ENCODE measurements around the gene SYT9. TPM values are rescaled to one million over a fixed set of nuclear protein-coding genes. Genes with fewer than 3 reads are reported as not detected.

Gene SYT9
- polyA plus RNA-seq, 1 donor: 5.0 TPM

DNA sequence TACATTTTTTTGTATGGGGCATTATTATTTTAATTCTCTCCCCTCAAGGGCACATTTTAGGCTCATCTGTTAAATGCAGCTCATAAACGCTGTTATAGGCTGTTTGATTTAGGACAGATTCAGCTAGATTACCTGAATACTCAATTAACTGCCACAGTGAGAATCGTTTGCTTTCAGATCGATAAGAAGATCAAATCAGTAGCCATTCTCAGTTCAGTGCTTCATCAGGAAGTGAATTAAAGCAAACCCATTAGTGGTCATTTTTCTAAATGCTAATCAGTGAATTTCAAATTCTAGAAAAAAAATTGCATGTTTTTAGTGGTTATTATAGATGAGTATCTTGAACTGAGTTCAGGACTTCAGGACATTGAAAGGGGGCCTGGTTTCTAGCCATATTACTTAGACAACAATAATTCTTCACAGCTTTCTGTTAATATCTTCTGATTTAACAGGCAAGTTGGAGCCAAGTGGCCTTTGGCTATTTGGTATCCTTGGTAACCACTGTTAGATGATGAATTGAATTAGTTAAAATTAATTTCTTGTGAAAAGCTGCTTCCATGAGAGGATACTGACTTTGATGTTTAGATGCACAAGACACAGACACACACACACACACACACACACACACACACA is 18.6 kb downstream of the SYT9 start:
- no peak for DNase-seq

DNA sequence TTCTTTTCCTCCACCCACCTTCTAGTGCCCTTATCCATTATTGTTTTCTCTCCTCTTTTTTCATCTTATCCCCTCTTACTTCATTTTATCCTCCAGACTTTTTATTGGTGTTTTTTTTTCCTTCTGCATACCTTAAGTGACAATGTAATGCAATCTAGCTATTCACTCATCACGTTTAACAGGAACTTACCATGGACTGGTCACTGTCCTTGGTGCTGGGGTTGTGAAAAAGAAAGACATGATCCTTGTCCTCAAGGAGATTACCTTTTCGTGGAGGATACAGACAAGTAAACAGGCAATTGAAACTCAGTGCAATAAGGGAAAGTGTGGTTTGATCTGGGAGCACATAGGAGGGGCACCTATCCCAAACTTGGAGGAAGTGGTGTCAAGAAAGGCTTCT is 20.7 kb downstream of the SYT9 start:
- no peak for DNase-seq

- no peak for DNase-seq
Observed at GRCh38 chr11:7275133-7275532, 23.4 kb downstream of the SYT9 start.

- DNase-seq: peak; percentile 18
Observed at GRCh38 chr11:7278314-7278917, 26.7 kb downstream of the SYT9 start.

GRCh38 chr11:7279676-7280075 is 28.0 kb downstream of the SYT9 start:
- DNase-seq: no peak

DNA sequence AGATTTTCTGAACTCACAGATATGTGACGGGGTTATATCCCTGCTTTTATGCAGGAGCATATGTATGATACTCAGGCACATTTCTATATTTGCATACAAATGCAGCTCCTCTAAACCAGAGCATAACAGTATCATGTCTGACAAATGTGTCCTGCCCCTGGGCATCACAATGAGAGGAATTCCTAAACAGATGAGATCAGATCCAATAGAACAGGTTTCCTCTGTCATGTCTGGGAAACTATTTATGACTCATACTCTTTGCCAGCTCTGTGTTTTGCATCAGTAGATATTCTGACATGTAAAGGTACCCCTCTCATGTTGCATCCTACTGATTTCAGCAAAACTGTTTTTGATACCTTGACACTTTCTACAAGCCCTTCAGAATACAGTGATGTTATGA is 29.4 kb downstream of the SYT9 start:
- DNase-seq: no peak

GRCh38 chr11:7281809-7282208 is 30.1 kb downstream of the SYT9 start:
- no peak for DNase-seq

DNA sequence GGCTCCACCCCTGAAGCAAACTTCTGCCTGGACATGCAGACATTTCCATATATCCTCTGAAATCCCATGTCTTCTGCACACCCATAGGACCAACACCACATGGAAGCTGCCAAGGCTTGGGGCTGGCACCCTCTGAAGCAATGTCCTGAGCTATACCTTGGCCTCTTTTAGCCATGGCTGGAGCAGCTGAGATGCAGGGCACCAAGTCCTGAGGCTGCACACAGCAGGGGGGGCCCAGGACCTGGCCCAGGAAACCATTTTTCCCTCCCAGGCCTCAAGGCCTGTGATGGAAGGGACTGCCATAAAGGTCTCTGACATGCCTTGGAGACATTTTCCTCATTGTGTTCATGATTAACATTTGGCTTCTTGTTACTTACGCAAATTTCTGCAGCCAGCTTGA is 34.5 kb downstream of the SYT9 start:
- no peak for DNase-seq

GRCh38 chr11:7291100-7291829 is 39.6 kb downstream of the SYT9 start:
- no peak for DNase-seq

- DNase-seq: no peak
Observed at GRCh38 chr11:7292922-7293321, 41.2 kb downstream of the SYT9 start.

- no peak for DNase-seq
Observed at GRCh38 chr11:7299393-7299792, 47.7 kb downstream of the SYT9 start.

DNA sequence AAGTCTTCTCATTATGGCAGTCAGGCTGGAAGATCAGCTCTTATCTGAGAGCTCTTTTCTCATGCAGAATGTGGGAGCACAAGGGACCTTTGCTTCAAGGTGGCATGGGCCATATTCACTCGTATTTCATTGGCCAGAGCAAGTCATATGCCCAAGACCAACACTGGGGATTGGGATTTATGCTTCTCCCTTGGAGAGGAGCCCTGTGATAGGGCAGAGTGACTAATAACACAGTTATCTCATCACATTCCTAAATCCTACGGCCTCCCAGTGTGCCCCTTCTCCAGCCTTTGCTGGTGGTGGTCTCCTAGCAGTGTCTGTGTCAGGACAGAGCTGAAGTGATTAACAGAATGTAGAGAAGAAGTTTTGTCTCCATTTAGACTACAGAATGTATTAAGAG is 48.6 kb downstream of the SYT9 start:
- DNase-seq: no peak

DNA sequence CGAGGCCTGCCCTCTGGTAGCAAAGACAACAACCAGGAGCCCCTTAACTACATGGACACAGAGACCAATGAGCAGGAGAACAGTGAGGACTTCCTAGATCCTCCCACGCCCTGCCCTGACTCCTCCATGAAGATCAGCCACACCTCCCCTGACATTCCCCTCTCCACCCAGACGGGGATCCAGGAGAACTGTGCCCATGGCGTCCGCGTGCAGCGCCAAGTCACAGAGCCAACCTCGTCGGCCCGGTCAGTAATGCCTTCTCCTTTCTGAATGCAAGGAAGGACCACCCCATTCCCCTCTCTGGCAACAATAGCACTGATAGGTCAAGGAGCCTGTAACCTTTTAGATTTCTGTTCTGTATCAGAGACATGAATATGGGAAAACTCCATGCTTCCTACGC is 51.4 kb downstream of the SYT9 start:
- DNase-seq: no peak

GRCh38 chr11:7306900-7307299 is 55.2 kb downstream of the SYT9 start:
- no peak for DNase-seq

DNA sequence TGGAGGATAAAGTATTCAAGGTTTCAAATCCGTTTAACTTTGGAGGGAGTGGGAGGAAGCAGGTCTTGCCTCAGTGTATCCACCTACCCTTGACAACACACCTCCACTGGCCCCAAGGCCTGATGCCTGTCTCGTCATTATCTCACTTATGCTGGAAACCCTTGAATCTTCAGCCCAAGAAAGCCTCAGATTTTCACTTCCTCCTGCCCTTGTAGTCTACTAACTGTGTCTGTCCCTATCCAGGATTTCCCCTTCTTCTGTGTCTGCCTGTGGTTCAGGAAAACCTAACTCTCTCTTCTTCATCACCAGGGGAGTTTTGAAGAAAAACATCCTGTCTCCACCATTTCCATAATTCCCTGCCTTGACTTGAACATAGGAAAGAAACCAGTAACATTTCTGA is 56.1 kb downstream of the SYT9 start:
- DNase-seq: no peak

DNA sequence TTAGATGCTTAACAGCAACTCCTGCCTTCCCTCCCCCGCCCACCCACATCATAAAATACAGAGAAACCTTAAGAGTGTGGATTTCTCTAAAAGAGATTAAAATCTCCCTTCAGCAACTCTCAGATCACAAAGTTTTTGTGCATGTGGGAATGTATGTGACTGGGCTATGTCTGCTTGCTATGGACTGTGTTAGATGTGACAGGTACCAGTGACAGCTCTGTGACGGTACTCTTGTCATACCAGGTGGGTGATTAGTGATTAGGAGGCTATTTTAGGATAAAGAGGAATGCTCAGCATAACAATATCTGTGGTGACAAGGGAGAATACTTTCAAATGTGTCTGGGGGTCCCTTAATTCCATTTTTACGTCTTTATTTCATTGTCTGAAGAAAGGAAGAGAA is 60.2 kb downstream of the SYT9 start:
- DNase-seq: no peak

DNA sequence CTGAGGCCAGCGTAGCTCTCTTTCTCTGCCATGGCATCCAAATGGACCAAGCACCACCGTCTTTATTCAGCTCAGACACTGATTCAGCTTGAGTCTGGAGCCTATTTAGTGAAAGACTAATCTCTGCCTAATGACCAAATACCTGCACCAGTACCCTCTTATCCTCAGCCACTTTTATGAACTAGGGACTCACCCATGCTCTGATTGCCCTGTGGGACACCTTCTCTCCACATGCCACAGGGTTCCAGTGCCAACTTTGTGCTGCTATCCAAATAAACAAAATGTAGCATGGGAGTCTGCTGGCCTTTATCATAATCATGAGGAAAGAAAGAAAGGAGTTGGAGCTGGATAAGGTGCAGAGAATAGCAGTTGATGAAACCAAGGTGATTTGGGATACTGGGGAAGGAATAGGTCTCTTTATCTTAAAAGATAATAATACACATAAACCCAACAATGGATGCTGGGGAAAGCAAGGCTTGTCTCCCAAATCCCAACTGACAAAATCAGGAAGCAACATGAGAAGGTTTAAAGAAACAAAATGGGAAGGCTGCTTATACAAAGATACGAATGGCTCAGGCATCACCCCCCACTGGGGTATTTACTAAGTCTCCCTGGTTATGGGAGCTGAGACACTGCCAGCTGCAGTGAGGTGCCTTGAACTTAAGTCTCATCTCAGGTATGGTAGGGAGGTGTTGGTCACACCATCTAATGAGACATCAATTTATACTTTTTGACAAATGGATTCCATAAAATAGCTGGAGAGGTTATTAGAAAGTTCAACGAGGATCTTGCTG is 63.3 kb downstream of the SYT9 start:
- DNase-seq: no peak

- DNase-seq: no peak
Observed at GRCh38 chr11:7319501-7319900, 67.8 kb downstream of the SYT9 start.

DNA sequence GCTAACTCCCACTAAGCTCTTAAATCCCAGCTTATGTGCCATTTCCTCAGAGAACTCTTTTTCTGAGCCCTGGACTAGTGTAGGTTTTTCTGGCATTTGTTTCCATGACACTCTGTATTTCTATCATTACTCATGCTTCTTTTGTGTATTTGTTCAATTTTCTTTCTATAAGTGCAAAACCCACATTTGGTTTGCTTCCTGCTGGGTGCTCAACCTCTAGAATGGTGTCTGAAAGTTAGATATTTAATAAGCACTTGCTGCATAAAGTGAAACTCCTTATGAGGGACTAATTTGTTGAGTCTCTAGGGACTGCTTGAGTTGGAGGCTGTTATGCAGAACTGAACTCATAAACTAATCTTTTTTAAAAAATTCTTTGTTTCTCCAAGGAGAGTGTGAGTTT is 68.6 kb downstream of the SYT9 start:
- DNase-seq: no peak

GRCh38 chr11:7321473-7322450 is 70.1 kb downstream of the SYT9 start:
- no peak for DNase-seq

DNA sequence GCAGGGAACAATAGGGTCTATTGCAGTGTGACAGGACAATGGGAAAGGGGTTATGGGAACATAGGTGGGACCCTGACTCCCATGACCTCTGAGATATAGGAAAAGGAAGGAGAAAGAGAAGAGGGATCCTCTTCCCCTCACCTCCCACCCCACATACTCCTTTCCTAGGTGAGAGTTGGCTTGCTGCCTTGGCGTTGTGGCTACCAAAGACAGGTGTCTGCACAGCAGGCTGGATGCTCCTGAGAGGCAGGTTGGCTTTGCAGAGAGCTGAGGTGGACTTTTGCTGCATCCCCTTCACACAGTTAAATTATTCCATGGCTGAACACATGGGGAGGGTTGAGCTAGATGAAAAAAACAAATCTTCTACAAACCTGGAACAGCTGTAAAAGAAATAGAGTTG is 80.7 kb downstream of the SYT9 start:
- no peak for DNase-seq

DNA sequence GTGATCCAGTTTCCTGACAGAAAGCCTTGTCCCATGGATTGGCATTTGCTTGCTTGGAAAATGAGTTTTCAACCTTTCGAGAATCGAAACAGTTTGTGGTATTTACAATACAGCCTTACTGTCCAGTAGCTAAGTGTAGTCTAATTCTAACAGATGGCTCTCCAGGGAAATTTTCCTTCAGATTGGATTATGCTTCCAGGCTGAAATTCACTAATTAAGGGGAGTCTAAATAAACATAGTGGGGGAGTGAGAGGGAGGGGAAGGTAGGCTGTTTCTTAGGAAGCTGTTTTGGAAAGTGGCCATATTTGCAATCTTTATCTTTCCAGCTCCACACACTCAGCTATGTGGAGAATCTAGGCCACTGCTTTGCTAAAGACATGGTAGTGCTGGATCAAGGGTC is 81.3 kb downstream of the SYT9 start:
- DNase-seq: peak; percentile 8
